ENCODE results near the gene KCNK2.

The KCNK2 gene

GRCh38 chr1:215111916-215112315, 29.4 kb downstream of the KCNK2 start:
- no peak overlapping the region for H3K4me3 Mint-ChIP-seq
- no peak for ATAC-seq (replicated peaks; ENCODE audit: extremely low read depth, poor library complexity, severe bottlenecking)
- no peak for DNase-seq (ENCODE audit: low spot score in 2 of 2)
- peaks cover 5% of the 10 kb centered on the region for H3K9me3 Mint-ChIP-seq
- no peak overlapping the region for H3K27ac Mint-ChIP-seq (ENCODE audit: low read depth)
- H3K4me1 Mint-ChIP-seq: no peaks in the 10 kb centered on the region
- H3K27me3 Mint-ChIP-seq: no peaks in the 10 kb centered on the region
- no peaks in the 10 kb centered on the region for H3K36me3 Mint-ChIP-seq (ENCODE audit: insufficient read depth)

- no peak for ATAC-seq (replicated peaks; ENCODE audit: extremely low read depth, poor library complexity, severe bottlenecking)
- Mint-ChIP-seq H3K4me1 (no peaks in the 10 kb centered on the region), H3K27me3 (no peaks in the 10 kb centered on the region), H3K4me3 (no peak overlapping the region), H3K27ac (ENCODE audit: low read depth) (no peak overlapping the region), H3K9me3 (peaks cover 5% of the 10 kb centered on the region), H3K36me3 (ENCODE audit: insufficient read depth) (no peaks in the 10 kb centered on the region)
- DNase-seq (ENCODE audit: low spot score in 2 of 2): no peak
Measured at GRCh38 chr1:215113776-215114153, 31.2 kb downstream of the KCNK2 start.

DNA sequence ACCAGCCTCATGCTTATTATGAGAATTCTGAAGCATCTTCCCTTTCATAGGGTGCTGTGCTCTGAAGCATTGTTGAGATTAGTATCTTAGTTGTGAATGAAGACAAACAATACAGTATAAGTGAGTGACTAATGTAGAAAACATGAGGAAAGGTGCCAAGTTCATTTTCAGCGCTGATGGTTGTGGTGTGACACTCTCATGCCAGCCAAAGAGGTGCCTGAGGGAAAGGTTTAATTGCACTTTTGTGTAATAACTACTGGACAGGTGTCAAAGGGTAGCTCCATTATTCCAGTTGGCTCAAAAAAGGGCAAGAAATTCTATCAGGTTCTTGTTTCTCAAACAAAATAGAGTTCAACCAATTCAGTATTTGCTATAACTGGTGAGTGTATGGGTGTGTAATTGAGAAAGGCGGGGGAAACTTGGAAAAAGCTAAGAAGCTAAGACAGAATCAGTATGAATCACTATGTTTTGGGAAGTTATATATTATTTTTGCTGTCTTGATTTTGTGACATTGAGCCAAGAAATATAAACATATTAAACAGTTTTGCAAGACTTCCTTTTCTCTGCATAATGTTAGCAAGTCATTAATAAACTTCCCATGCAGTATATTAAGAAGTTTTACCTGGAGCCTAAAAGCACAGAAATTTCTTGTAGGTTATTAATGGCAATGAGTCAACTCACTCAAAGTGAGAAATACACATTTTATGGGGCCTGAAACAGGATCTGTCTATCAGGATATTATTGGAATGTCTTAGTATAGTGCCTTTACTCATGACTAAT, 31.8 kb downstream of the KCNK2 start:
- Mint-ChIP-seq H3K9me3 (peaks cover 3% of the 10 kb centered on the region), H3K4me1 (no peaks in the 10 kb centered on the region), H3K36me3 (ENCODE audit: insufficient read depth) (no peaks in the 10 kb centered on the region), H3K4me3 (no peak overlapping the region), H3K27ac (ENCODE audit: low read depth) (no peak overlapping the region), H3K27me3 (no peaks in the 10 kb centered on the region)
- no peak for DNase-seq (ENCODE audit: low spot score in 2 of 2)
- ATAC-seq (replicated peaks; ENCODE audit: extremely low read depth, poor library complexity, severe bottlenecking): no peak

- ATAC-seq (replicated peaks; ENCODE audit: extremely low read depth, poor library complexity, severe bottlenecking) (no peak), DNase-seq (ENCODE audit: low spot score in 2 of 2) (no peak)
- no peak overlapping the region for H3K4me3 Mint-ChIP-seq
- no peaks in the 10 kb centered on the region for H3K36me3 Mint-ChIP-seq (ENCODE audit: insufficient read depth)
- no peaks in the 10 kb centered on the region for H3K27me3 Mint-ChIP-seq
- H3K9me3 Mint-ChIP-seq: no peaks in the 10 kb centered on the region
- H3K27ac Mint-ChIP-seq (ENCODE audit: low read depth): no peak overlapping the region
- no peaks in the 10 kb centered on the region for H3K4me1 Mint-ChIP-seq
Measured at GRCh38 chr1:215115760-215116159, 33.2 kb downstream of the KCNK2 start.

DNA sequence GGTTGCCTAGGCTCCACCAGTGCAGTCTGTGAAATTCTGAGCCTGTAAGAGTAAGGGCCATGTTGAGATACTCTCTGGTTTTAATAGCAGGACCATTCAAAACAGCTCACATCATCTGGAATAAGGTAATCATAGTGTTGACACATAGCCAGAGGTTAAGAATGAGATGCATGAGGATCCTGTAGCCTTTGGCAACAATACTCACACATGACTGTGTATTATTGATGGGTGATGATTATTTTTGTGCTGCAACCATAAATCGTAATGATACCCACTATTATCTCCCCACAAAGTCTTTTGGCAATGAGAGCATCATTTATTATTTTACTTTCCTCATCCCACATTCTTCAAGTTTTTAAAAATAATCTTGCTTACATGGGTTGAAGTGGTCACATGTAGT, 35.5 kb downstream of the KCNK2 start:
- H3K27me3 Mint-ChIP-seq: no peaks in the 10 kb centered on the region

GRCh38 chr1:215119056-215119455, 36.5 kb downstream of the KCNK2 start:
- H3K27me3 Mint-ChIP-seq: no peaks in the 10 kb centered on the region
- H3K9me3 Mint-ChIP-seq: no peaks in the 10 kb centered on the region
- H3K4me3 Mint-ChIP-seq: no peak overlapping the region
- DNase-seq (ENCODE audit: low spot score in 2 of 2) (no peak), ATAC-seq (replicated peaks; ENCODE audit: extremely low read depth, poor library complexity, severe bottlenecking) (no peak)
- no peaks in the 10 kb centered on the region for H3K4me1 Mint-ChIP-seq
- no peak overlapping the region for H3K27ac Mint-ChIP-seq (ENCODE audit: low read depth)
- H3K36me3 Mint-ChIP-seq (ENCODE audit: insufficient read depth): no peaks in the 10 kb centered on the region

More for the DNA sequence above, 35.5 kb downstream of the KCNK2 start:
- DNase-seq (ENCODE audit: low spot score in 2 of 2) (no peak), ATAC-seq (replicated peaks; ENCODE audit: extremely low read depth, poor library complexity, severe bottlenecking) (no peak)
- H3K9me3 Mint-ChIP-seq: no peaks in the 10 kb centered on the region
- H3K4me3 Mint-ChIP-seq: no peak overlapping the region
- no peaks in the 10 kb centered on the region for H3K4me1 Mint-ChIP-seq
- no peaks in the 10 kb centered on the region for H3K36me3 Mint-ChIP-seq (ENCODE audit: insufficient read depth)
- H3K27ac Mint-ChIP-seq (ENCODE audit: low read depth): no peak overlapping the region

GRCh38 chr1:215119719-215120365, 37.3 kb downstream of the KCNK2 start:
- Mint-ChIP-seq H3K4me3 (no peak overlapping the region), H3K36me3 (ENCODE audit: insufficient read depth) (no peaks in the 10 kb centered on the region), H3K4me1 (no peaks in the 10 kb centered on the region), H3K27ac (ENCODE audit: low read depth) (no peak overlapping the region), H3K9me3 (no peaks in the 10 kb centered on the region), H3K27me3 (no peaks in the 10 kb centered on the region)
- DNase-seq (ENCODE audit: low spot score in 2 of 2) (no peak), ATAC-seq (replicated peaks; ENCODE audit: extremely low read depth, poor library complexity, severe bottlenecking) (no peak)

GRCh38 chr1:215128504-215128903, 46.0 kb downstream of the KCNK2 start:
- no peak for ATAC-seq (replicated peaks; ENCODE audit: extremely low read depth, poor library complexity, severe bottlenecking)
- H3K9me3 Mint-ChIP-seq: no peaks in the 10 kb centered on the region
- no peaks in the 10 kb centered on the region for H3K27me3 Mint-ChIP-seq
- no peaks in the 10 kb centered on the region for H3K4me1 Mint-ChIP-seq
- no peak overlapping the region for H3K4me3 Mint-ChIP-seq
- no peak overlapping the region for H3K27ac Mint-ChIP-seq (ENCODE audit: low read depth)
- DNase-seq (ENCODE audit: low spot score in 2 of 2): no peak
- H3K36me3 Mint-ChIP-seq (ENCODE audit: insufficient read depth): no peaks in the 10 kb centered on the region

DNA sequence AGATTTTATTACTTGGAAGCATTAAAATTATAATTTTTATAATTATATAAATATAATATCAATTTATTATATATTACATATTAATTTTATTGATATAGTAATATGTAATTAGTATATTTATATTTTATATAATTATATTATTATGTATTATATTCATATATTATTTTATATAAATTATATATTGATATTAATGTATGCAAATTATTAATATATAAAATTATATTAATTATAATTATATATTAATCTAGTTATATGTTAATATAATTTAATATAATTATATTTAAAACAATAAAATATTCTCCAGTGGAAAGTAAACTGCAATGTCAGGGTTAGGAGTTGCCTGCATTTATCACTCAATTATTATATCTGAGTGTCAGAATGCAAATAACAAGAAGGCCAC, 48.8 kb downstream of the KCNK2 start:
- ATAC-seq (replicated peaks; ENCODE audit: extremely low read depth, poor library complexity, severe bottlenecking): no peak
- H3K27ac Mint-ChIP-seq (ENCODE audit: low read depth): no peak overlapping the region
- H3K9me3 Mint-ChIP-seq: no peaks in the 10 kb centered on the region

DNA sequence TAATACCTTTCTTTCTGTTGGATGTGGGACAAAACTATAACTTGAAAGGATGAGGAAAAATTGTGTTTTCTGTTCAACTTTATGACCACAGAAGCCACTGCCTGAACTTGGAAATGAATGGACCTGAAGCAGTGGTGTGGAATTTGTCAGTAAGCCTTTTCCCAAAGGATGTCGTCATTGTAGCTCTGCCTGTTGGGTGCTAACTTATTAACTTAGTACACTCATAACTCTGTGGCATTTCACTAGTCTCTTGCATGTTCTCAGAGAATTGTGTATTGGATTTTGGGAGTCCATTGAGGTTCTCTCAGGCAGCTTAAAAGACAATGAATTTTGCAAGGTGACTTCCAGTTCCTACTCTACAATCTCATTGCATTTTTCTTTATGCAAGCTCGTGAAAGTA, 49.6 kb downstream of the KCNK2 start:
- Mint-ChIP-seq H3K4me1 (no peaks in the 10 kb centered on the region), H3K9me3 (no peaks in the 10 kb centered on the region), H3K36me3 (ENCODE audit: insufficient read depth) (no peaks in the 10 kb centered on the region), H3K27ac (ENCODE audit: low read depth) (no peak overlapping the region), H3K4me3 (no peak overlapping the region), H3K27me3 (no peaks in the 10 kb centered on the region)
- ATAC-seq (replicated peaks; ENCODE audit: extremely low read depth, poor library complexity, severe bottlenecking) (no peak), DNase-seq (ENCODE audit: low spot score in 2 of 2) (no peak)

More for the DNA sequence above, 48.8 kb downstream of the KCNK2 start:
- Mint-ChIP-seq H3K4me3 (no peak overlapping the region), H3K27me3 (no peaks in the 10 kb centered on the region), H3K36me3 (ENCODE audit: insufficient read depth) (no peaks in the 10 kb centered on the region), H3K4me1 (no peaks in the 10 kb centered on the region)
- no peak for DNase-seq (ENCODE audit: low spot score in 2 of 2)

GRCh38 chr1:215133532-215133931, 51.0 kb downstream of the KCNK2 start:
- Mint-ChIP-seq H3K27ac (ENCODE audit: low read depth) (no peak overlapping the region), H3K4me3 (no peak overlapping the region), H3K4me1 (no peaks in the 10 kb centered on the region), H3K9me3 (no peaks in the 10 kb centered on the region), H3K36me3 (ENCODE audit: insufficient read depth) (no peaks in the 10 kb centered on the region), H3K27me3 (no peaks in the 10 kb centered on the region)
- ATAC-seq (replicated peaks; ENCODE audit: extremely low read depth, poor library complexity, severe bottlenecking) (no peak), DNase-seq (ENCODE audit: low spot score in 2 of 2) (no peak)

- Mint-ChIP-seq H3K27me3 (no peaks in the 10 kb centered on the region), H3K27ac (ENCODE audit: low read depth) (no peak overlapping the region), H3K9me3 (peaks cover 6% of the 10 kb centered on the region), H3K4me3 (no peak overlapping the region), H3K36me3 (ENCODE audit: insufficient read depth) (no peaks in the 10 kb centered on the region), H3K4me1 (no peaks in the 10 kb centered on the region)
- ATAC-seq (replicated peaks; ENCODE audit: extremely low read depth, poor library complexity, severe bottlenecking): no peak
- DNase-seq (ENCODE audit: low spot score in 2 of 2): no peak
Measured at GRCh38 chr1:215137985-215138384, 55.4 kb downstream of the KCNK2 start.

DNA sequence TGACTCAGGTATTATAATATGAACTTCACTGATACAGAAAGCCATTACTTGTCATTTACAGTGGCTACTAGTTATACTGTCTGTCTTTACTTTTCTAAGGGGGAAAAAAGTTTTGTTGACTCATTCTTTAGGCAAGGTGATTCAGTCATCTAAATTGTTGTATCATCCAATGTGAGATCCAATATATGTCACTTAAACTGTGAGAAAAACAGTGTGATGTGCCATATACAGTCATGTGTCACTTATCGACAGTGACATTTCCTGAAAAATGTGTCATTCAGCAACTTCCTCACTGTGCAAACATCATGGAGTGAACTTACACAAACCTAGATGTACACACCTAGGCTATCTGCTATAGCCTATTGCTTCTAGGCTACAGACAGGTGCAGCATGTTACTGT, 57.6 kb downstream of the KCNK2 start:
- H3K27me3 Mint-ChIP-seq: no peaks in the 10 kb centered on the region
- ATAC-seq (replicated peaks; ENCODE audit: extremely low read depth, poor library complexity, severe bottlenecking) (no peak), DNase-seq (ENCODE audit: low spot score in 2 of 2) (no peak)
- H3K4me1 Mint-ChIP-seq: no peaks in the 10 kb centered on the region
- H3K9me3 Mint-ChIP-seq: peaks cover 6% of the 10 kb centered on the region
- no peak overlapping the region for H3K4me3 Mint-ChIP-seq
- no peak overlapping the region for H3K27ac Mint-ChIP-seq (ENCODE audit: low read depth)
- no peaks in the 10 kb centered on the region for H3K36me3 Mint-ChIP-seq (ENCODE audit: insufficient read depth)

All from central memory CD8-positive, alpha-beta T cell (primary cell).